Measurements from ENCODE around the gene PRAC1.
A peak's percentile ranks its signal among the peaks of the same experiment; 100 is the strongest.

The PRAC1 gene

GRCh38 chr17:48748718-48749566, 26.6 kb upstream of the PRAC1 start:
- H2BK5ac ChIP-seq (ENCODE audit: low read length) = no peak overlapping the region

GRCh38 chr17:48747445-48748363, 25.4 kb upstream of the PRAC1 start:
- no CpG with 5 or more reads among the region's 53 CpGs for WGBS (ENCODE audit: extremely low coverage, insufficient coverage, low lambda C conversion rate)

More at GRCh38 chr17:48748718-48749566, 26.6 kb upstream of the PRAC1 start:
- Histone ChIP-seq H3K27me3 (ENCODE audit: insufficient read depth, low read length, poor library complexity) (peaks cover 81% of the 10 kb centered on the region), H3K79me1 (ENCODE audit: low read length) (no peaks in the 10 kb centered on the region), H2BK15ac (replicated peaks; ENCODE audit: low read depth) (no peak overlapping the region), H4K8ac (ENCODE audit: low read depth, low read length) (no peak overlapping the region), H3K9ac (ENCODE audit: low read length) (no peak overlapping the region), H2BK120ac (ENCODE audit: low read depth, low read length) (no peak overlapping the region), H3K4me3 (ENCODE audit: low read length) (no peak overlapping the region), H3K4me1 (ENCODE audit: control insufficient read depth, low read depth, low read length) (peaks cover 3% of the 10 kb centered on the region), H4K5ac (ENCODE audit: low read length) (no peak overlapping the region), H2AK5ac (ENCODE audit: low read length) (no peak overlapping the region), H3K18ac (ENCODE audit: low read length) (no peak overlapping the region), H3K79me2 (ENCODE audit: control insufficient read depth, insufficient read depth, low read length) (no peaks in the 10 kb centered on the region), H3K23ac (ENCODE audit: low read length) (no peak overlapping the region), H3K27ac (ENCODE audit: low read depth, low read length) (no peak overlapping the region), H3K36me3 (ENCODE audit: control insufficient read depth, insufficient read depth, low read length) (no peaks in the 10 kb centered on the region), H3K4me2 (ENCODE audit: low read length) (no peak overlapping the region), H3K56ac (ENCODE audit: low read length) (no peak overlapping the region), H3K4ac (ENCODE audit: low read depth, low read length) (no peak overlapping the region)
- no peak for DNase-seq
- WGBS (ENCODE audit: extremely low coverage, insufficient coverage, low lambda C conversion rate) = 100% methylated on average over 4 of the region's 16 CpGs

GRCh38 chr17:48746916-48747444, 24.7 kb upstream of the PRAC1 start:
- H3K79me2 ChIP-seq (ENCODE audit: control insufficient read depth, insufficient read depth, low read length) = no peaks in the 10 kb centered on the region
- no peak overlapping the region for H2AK5ac ChIP-seq (ENCODE audit: low read length)
- peak overlapping the region; percentile 31 for H3K18ac ChIP-seq (ENCODE audit: low read length)
- H3K27me3 ChIP-seq (ENCODE audit: insufficient read depth, low read length, poor library complexity) = peaks cover 77% of the 10 kb centered on the region
- H4K8ac ChIP-seq (ENCODE audit: low read depth, low read length) = no peak overlapping the region
- H3K9ac ChIP-seq (ENCODE audit: low read length) = no peak overlapping the region
- no peak overlapping the region for H3K4me2 ChIP-seq (ENCODE audit: low read length)
- H2BK5ac ChIP-seq (ENCODE audit: low read length) = no peak overlapping the region
- no peak overlapping the region for H2BK120ac ChIP-seq (ENCODE audit: low read depth, low read length)
- no peaks in the 10 kb centered on the region for H3K36me3 ChIP-seq (ENCODE audit: control insufficient read depth, insufficient read depth, low read length)
- no CpG with 5 or more reads among the region's 21 CpGs for WGBS (ENCODE audit: extremely low coverage, insufficient coverage, low lambda C conversion rate)
- H3K4ac ChIP-seq (ENCODE audit: low read depth, low read length) = no peak overlapping the region
- no peaks in the 10 kb centered on the region for H3K79me1 ChIP-seq (ENCODE audit: low read length)
- no peak overlapping the region for H3K27ac ChIP-seq (ENCODE audit: low read depth, low read length)
- H3K4me3 ChIP-seq (ENCODE audit: low read length) = no peak overlapping the region
- H3K4me1 ChIP-seq (ENCODE audit: control insufficient read depth, low read depth, low read length) = peaks cover 3% of the 10 kb centered on the region
- no peak overlapping the region for H3K23ac ChIP-seq (ENCODE audit: low read length)
- DNase-seq = no peak
- no peak overlapping the region for H4K5ac ChIP-seq (ENCODE audit: low read length)
- peak overlapping the region; percentile 2 for H3K56ac ChIP-seq (ENCODE audit: low read length)
- no peak overlapping the region for H2BK15ac ChIP-seq (replicated peaks; ENCODE audit: low read depth)

More at GRCh38 chr17:48747445-48748363, 25.4 kb upstream of the PRAC1 start:
- peak overlapping the region; percentile 16 for H3K4me2 ChIP-seq (ENCODE audit: low read length)
- H3K23ac ChIP-seq (ENCODE audit: low read length) = no peak overlapping the region
- no peak overlapping the region for H2AK5ac ChIP-seq (ENCODE audit: low read length)
- no peak overlapping the region for H3K4me3 ChIP-seq (ENCODE audit: low read length)
- no peaks in the 10 kb centered on the region for H3K79me2 ChIP-seq (ENCODE audit: control insufficient read depth, insufficient read depth, low read length)
- H2BK15ac ChIP-seq (replicated peaks; ENCODE audit: low read depth) = no peak overlapping the region
- H3K9ac ChIP-seq (ENCODE audit: low read length) = no peak overlapping the region
- no peak overlapping the region for H3K4ac ChIP-seq (ENCODE audit: low read depth, low read length)
- H3K79me1 ChIP-seq (ENCODE audit: low read length) = no peaks in the 10 kb centered on the region
- no peak overlapping the region for H2BK5ac ChIP-seq (ENCODE audit: low read length)
- peak overlapping the region; percentile 31 for H3K18ac ChIP-seq (ENCODE audit: low read length)
- peaks cover 3% of the 10 kb centered on the region for H3K4me1 ChIP-seq (ENCODE audit: control insufficient read depth, low read depth, low read length)
- peak; percentile 65 for DNase-seq
- H3K27ac ChIP-seq (ENCODE audit: low read depth, low read length) = no peak overlapping the region
- H3K56ac ChIP-seq (ENCODE audit: low read length) = no peak overlapping the region
- H4K5ac ChIP-seq (ENCODE audit: low read length) = no peak overlapping the region
- H4K8ac ChIP-seq (ENCODE audit: low read depth, low read length) = no peak overlapping the region
- no peak overlapping the region for H2BK120ac ChIP-seq (ENCODE audit: low read depth, low read length)
- H3K36me3 ChIP-seq (ENCODE audit: control insufficient read depth, insufficient read depth, low read length) = no peaks in the 10 kb centered on the region
- H3K27me3 ChIP-seq (ENCODE audit: insufficient read depth, low read length, poor library complexity) = peaks cover 79% of the 10 kb centered on the region

GRCh38 chr17:48745381-48746275, 23.3 kb upstream of the PRAC1 start:
- Histone ChIP-seq H2AK5ac (ENCODE audit: low read length) (no peak overlapping the region), H3K18ac (ENCODE audit: low read length) (no peak overlapping the region), H3K79me2 (ENCODE audit: control insufficient read depth, insufficient read depth, low read length) (no peaks in the 10 kb centered on the region), H2BK120ac (ENCODE audit: low read depth, low read length) (no peak overlapping the region), H3K9ac (ENCODE audit: low read length) (no peak overlapping the region), H3K36me3 (ENCODE audit: control insufficient read depth, insufficient read depth, low read length) (no peaks in the 10 kb centered on the region), H2BK15ac (replicated peaks; ENCODE audit: low read depth) (no peak overlapping the region), H3K4ac (ENCODE audit: low read depth, low read length) (no peak overlapping the region), H2BK5ac (ENCODE audit: low read length) (no peak overlapping the region), H3K4me2 (ENCODE audit: low read length) (no peak overlapping the region), H3K4me1 (ENCODE audit: control insufficient read depth, low read depth, low read length) (peaks cover 3% of the 10 kb centered on the region), H4K5ac (ENCODE audit: low read length) (no peak overlapping the region), H4K8ac (ENCODE audit: low read depth, low read length) (no peak overlapping the region), H3K27ac (ENCODE audit: low read depth, low read length) (no peak overlapping the region), H3K79me1 (ENCODE audit: low read length) (no peaks in the 10 kb centered on the region), H3K27me3 (ENCODE audit: insufficient read depth, low read length, poor library complexity) (peaks cover 70% of the 10 kb centered on the region), H3K23ac (ENCODE audit: low read length) (no peak overlapping the region), H3K4me3 (ENCODE audit: low read length) (no peak overlapping the region), H3K56ac (ENCODE audit: low read length) (no peak overlapping the region)
- peak; percentile 74 for DNase-seq
- no CpG with 5 or more reads among the region's 12 CpGs for WGBS (ENCODE audit: extremely low coverage, insufficient coverage, low lambda C conversion rate)

GRCh38 chr17:48740537-48740936, 18.2 kb upstream of the PRAC1 start:
- Histone ChIP-seq H2AK5ac (ENCODE audit: low read length) (no peak overlapping the region), H3K4ac (ENCODE audit: low read depth, low read length) (no peak overlapping the region), H3K79me2 (ENCODE audit: control insufficient read depth, insufficient read depth, low read length) (no peaks in the 10 kb centered on the region), H3K18ac (ENCODE audit: low read length) (no peak overlapping the region), H3K27me3 (ENCODE audit: insufficient read depth, low read length, poor library complexity) (peaks cover 74% of the 10 kb centered on the region), H3K79me1 (ENCODE audit: low read length) (no peaks in the 10 kb centered on the region), H3K27ac (ENCODE audit: low read depth, low read length) (no peak overlapping the region), H3K4me1 (ENCODE audit: control insufficient read depth, low read depth, low read length) (no peaks in the 10 kb centered on the region), H3K9ac (ENCODE audit: low read length) (no peak overlapping the region), H3K23ac (ENCODE audit: low read length) (no peak overlapping the region), H2BK15ac (replicated peaks; ENCODE audit: low read depth) (no peak overlapping the region), H3K36me3 (ENCODE audit: control insufficient read depth, insufficient read depth, low read length) (no peaks in the 10 kb centered on the region), H2BK5ac (ENCODE audit: low read length) (no peak overlapping the region), H4K8ac (ENCODE audit: low read depth, low read length) (no peak overlapping the region), H3K4me2 (ENCODE audit: low read length) (no peak overlapping the region), H2BK120ac (ENCODE audit: low read depth, low read length) (no peak overlapping the region), H3K4me3 (ENCODE audit: low read length) (no peak overlapping the region), H3K56ac (ENCODE audit: low read length) (no peak overlapping the region), H4K5ac (ENCODE audit: low read length) (no peak overlapping the region)
- DNase-seq = no peak

All from mesendoderm (in vitro differentiated cells).